Activated T-helper 2 cell treated with anti-CD3 and anti-CD28 coated beads, Interferon-gamma antibody, Interleukin-2, Interleukin-4, amounts not matched to agents 10 μg/mL and 5 μg/mL and 100 μg/mL, durations not matched to agents 14 hours and 24 hours and 36 hours (primary cell): ENCODE results near the gene DSCAM. TPM values are rescaled to one million over a fixed set of nuclear protein-coding genes. Genes with fewer than 3 reads are reported as not detected.

Experiments used
- DNase-seq: peaks from one replicate; pipeline ENCODE4 v3.0.0; 2021; ENCODE audit warnings: low spot score
- H3K27ac Mint-ChIP-seq: one replicate; pipeline ENCODE4 v1.8.0; 2021; ENCODE audit warnings: mixed read lengths
- H3K27me3 Mint-ChIP-seq: one replicate; pipeline ENCODE4 v1.8.0; 2021; ENCODE audit warnings: low read depth, mixed read lengths
- H3K36me3 Mint-ChIP-seq: one replicate; pipeline ENCODE4 v1.8.0; 2021; ENCODE audit warnings: low read depth, mixed read lengths
- H3K4me1 Mint-ChIP-seq: one replicate; pipeline ENCODE4 v1.8.0; 2021; ENCODE audit warnings: low read depth, mixed read lengths
- H3K4me3 Mint-ChIP-seq: one replicate; pipeline ENCODE4 v1.8.0; 2021; ENCODE audit warnings: low read depth, mild to moderate bottlenecking, moderate library complexity, mixed read lengths
- H3K9me3 Mint-ChIP-seq: one replicate; pipeline ENCODE4 v1.8.0; 2021; ENCODE audit warnings: mixed read lengths
- intact Hi-C: fragments of 100-400 bp; cut with micrococcal nuclease; formaldehyde crosslinking; loops from one replicate; pipeline ENCODE4 v1.15.1; 2023
- total RNA-seq: library from RNA; stranded (reverse); gene quantifications from 2 replicates; pipeline ENCODE4 v1.2.3, GENCODE V29; 2022

The DSCAM gene
- total RNA-seq, 1 donor from 2014 or later = not detected

GRCh38 chr21:40555021-40555528, 291.9 kb downstream of the DSCAM start:
- DNase-seq = no peak
- Mint-ChIP-seq H3K27me3 (no peaks in the 10 kb centered on the region), H3K4me3 (no peak overlapping the region), H3K9me3 (peaks cover 26% of the 10 kb centered on the region), H3K27ac (no peak overlapping the region), H3K4me1 (no peaks in the 10 kb centered on the region), H3K36me3 (no peaks in the 10 kb centered on the region)
- intact Hi-C loops = no loop called here

GRCh38 chr21:40553781-40554180, 293.2 kb downstream of the DSCAM start:
- intact Hi-C loops = no loop called here
- H3K9me3 Mint-ChIP-seq = peaks cover 29% of the 10 kb centered on the region
- no peak overlapping the region for H3K4me3 Mint-ChIP-seq
- DNase-seq = no peak
- H3K27me3 Mint-ChIP-seq = no peaks in the 10 kb centered on the region
- H3K36me3 Mint-ChIP-seq = no peaks in the 10 kb centered on the region
- no peaks in the 10 kb centered on the region for H3K4me1 Mint-ChIP-seq
- no peak overlapping the region for H3K27ac Mint-ChIP-seq

- Mint-ChIP-seq H3K4me1 (no peaks in the 10 kb centered on the region), H3K27ac (no peak overlapping the region), H3K27me3 (no peaks in the 10 kb centered on the region), H3K9me3 (peaks cover 23% of the 10 kb centered on the region), H3K4me3 (no peak overlapping the region), H3K36me3 (no peaks in the 10 kb centered on the region)
- no peak for DNase-seq
- intact Hi-C loops = no loop called here
Observed at GRCh38 chr21:40547906-40548513, 298.9 kb downstream of the DSCAM start.

GRCh38 chr21:40546647-40547046, 300.3 kb downstream of the DSCAM start:
- Mint-ChIP-seq H3K9me3 (peaks cover 18% of the 10 kb centered on the region), H3K36me3 (no peaks in the 10 kb centered on the region), H3K4me3 (no peak overlapping the region), H3K27me3 (no peaks in the 10 kb centered on the region), H3K27ac (no peak overlapping the region), H3K4me1 (no peaks in the 10 kb centered on the region)
- intact Hi-C loops = no loop called here
- DNase-seq = no peak

- H3K4me3 Mint-ChIP-seq = no peak overlapping the region
- intact Hi-C loops = no loop called here
- no peaks in the 10 kb centered on the region for H3K4me1 Mint-ChIP-seq
Observed at GRCh38 chr21:40540216-40540615, 306.7 kb downstream of the DSCAM start.

GRCh38 chr21:40534886-40535285, 312.1 kb downstream of the DSCAM start:
- no peaks in the 10 kb centered on the region for H3K27me3 Mint-ChIP-seq
- no peaks in the 10 kb centered on the region for H3K4me1 Mint-ChIP-seq
- peaks cover 52% of the 10 kb centered on the region for H3K9me3 Mint-ChIP-seq
- no peak for DNase-seq
- no peak overlapping the region for H3K4me3 Mint-ChIP-seq
- H3K36me3 Mint-ChIP-seq = no peaks in the 10 kb centered on the region
- no peak overlapping the region for H3K27ac Mint-ChIP-seq
- intact Hi-C loops = no loop called here

More at GRCh38 chr21:40540216-40540615, 306.7 kb downstream of the DSCAM start:
- no peak for DNase-seq
- no peak overlapping the region for H3K27ac Mint-ChIP-seq
- no peaks in the 10 kb centered on the region for H3K27me3 Mint-ChIP-seq
- H3K9me3 Mint-ChIP-seq = peaks cover 39% of the 10 kb centered on the region
- H3K36me3 Mint-ChIP-seq = no peaks in the 10 kb centered on the region

- Mint-ChIP-seq H3K4me3 (no peak overlapping the region), H3K9me3 (peaks cover 57% of the 10 kb centered on the region), H3K36me3 (no peaks in the 10 kb centered on the region), H3K4me1 (no peaks in the 10 kb centered on the region), H3K27me3 (no peaks in the 10 kb centered on the region), H3K27ac (no peak overlapping the region)
- intact Hi-C loops = no loop called here
- DNase-seq = no peak
Observed at GRCh38 chr21:40531431-40532110, 315.4 kb downstream of the DSCAM start.

GRCh38 chr21:40531016-40531415, 315.9 kb downstream of the DSCAM start:
- DNase-seq = no peak
- H3K4me1 Mint-ChIP-seq = no peaks in the 10 kb centered on the region
- H3K4me3 Mint-ChIP-seq = no peak overlapping the region
- H3K27ac Mint-ChIP-seq = no peak overlapping the region
- no peaks in the 10 kb centered on the region for H3K27me3 Mint-ChIP-seq
- no peaks in the 10 kb centered on the region for H3K36me3 Mint-ChIP-seq
- peaks cover 57% of the 10 kb centered on the region for H3K9me3 Mint-ChIP-seq
- intact Hi-C loops = no loop called here

GRCh38 chr21:40517646-40518045, 329.3 kb downstream of the DSCAM start:
- no peaks in the 10 kb centered on the region for H3K36me3 Mint-ChIP-seq
- no peak overlapping the region for H3K27ac Mint-ChIP-seq
- no peaks in the 10 kb centered on the region for H3K27me3 Mint-ChIP-seq
- peaks cover 4% of the 10 kb centered on the region for H3K9me3 Mint-ChIP-seq
- intact Hi-C loops = no loop called here
- no peaks in the 10 kb centered on the region for H3K4me1 Mint-ChIP-seq
- DNase-seq = no peak
- no peak overlapping the region for H3K4me3 Mint-ChIP-seq

GRCh38 chr21:40516335-40516734, 330.6 kb downstream of the DSCAM start:
- H3K9me3 Mint-ChIP-seq = peaks cover 11% of the 10 kb centered on the region
- no peak overlapping the region for H3K27ac Mint-ChIP-seq
- H3K4me3 Mint-ChIP-seq = no peak overlapping the region
- DNase-seq = no peak
- intact Hi-C loops = no loop called here
- no peaks in the 10 kb centered on the region for H3K4me1 Mint-ChIP-seq
- no peaks in the 10 kb centered on the region for H3K27me3 Mint-ChIP-seq
- no peaks in the 10 kb centered on the region for H3K36me3 Mint-ChIP-seq

GRCh38 chr21:40512590-40512989, 334.4 kb downstream of the DSCAM start:
- H3K9me3 Mint-ChIP-seq = peaks cover 11% of the 10 kb centered on the region
- no peak for DNase-seq

GRCh38 chr21:40507978-40508377, 339.0 kb downstream of the DSCAM start:
- no peak for DNase-seq
- no peaks in the 10 kb centered on the region for H3K4me1 Mint-ChIP-seq
- H3K27me3 Mint-ChIP-seq = no peaks in the 10 kb centered on the region
- H3K27ac Mint-ChIP-seq = no peak overlapping the region
- no peaks in the 10 kb centered on the region for H3K36me3 Mint-ChIP-seq
- intact Hi-C loops = no loop called here
- H3K9me3 Mint-ChIP-seq = peaks cover 16% of the 10 kb centered on the region
- H3K4me3 Mint-ChIP-seq = no peak overlapping the region

More at GRCh38 chr21:40512590-40512989, 334.4 kb downstream of the DSCAM start:
- H3K36me3 Mint-ChIP-seq = no peaks in the 10 kb centered on the region
- H3K4me3 Mint-ChIP-seq = no peak overlapping the region
- no peak overlapping the region for H3K27ac Mint-ChIP-seq
- no peaks in the 10 kb centered on the region for H3K27me3 Mint-ChIP-seq
- H3K4me1 Mint-ChIP-seq = no peaks in the 10 kb centered on the region
- intact Hi-C loops = no loop called here

GRCh38 chr21:40505681-40506080, 341.3 kb downstream of the DSCAM start:
- intact Hi-C loops = no loop called here
- Mint-ChIP-seq H3K9me3 (peaks cover 8% of the 10 kb centered on the region), H3K4me1 (no peaks in the 10 kb centered on the region)

More at GRCh38 chr21:40505681-40506080, 341.3 kb downstream of the DSCAM start:
- Mint-ChIP-seq H3K4me3 (no peak overlapping the region), H3K27ac (no peak overlapping the region), H3K36me3 (no peaks in the 10 kb centered on the region), H3K27me3 (no peaks in the 10 kb centered on the region)
- no peak for DNase-seq
